ENCODE data around the gene HPS4.

- TF ChIP-seq, protein P1, sequence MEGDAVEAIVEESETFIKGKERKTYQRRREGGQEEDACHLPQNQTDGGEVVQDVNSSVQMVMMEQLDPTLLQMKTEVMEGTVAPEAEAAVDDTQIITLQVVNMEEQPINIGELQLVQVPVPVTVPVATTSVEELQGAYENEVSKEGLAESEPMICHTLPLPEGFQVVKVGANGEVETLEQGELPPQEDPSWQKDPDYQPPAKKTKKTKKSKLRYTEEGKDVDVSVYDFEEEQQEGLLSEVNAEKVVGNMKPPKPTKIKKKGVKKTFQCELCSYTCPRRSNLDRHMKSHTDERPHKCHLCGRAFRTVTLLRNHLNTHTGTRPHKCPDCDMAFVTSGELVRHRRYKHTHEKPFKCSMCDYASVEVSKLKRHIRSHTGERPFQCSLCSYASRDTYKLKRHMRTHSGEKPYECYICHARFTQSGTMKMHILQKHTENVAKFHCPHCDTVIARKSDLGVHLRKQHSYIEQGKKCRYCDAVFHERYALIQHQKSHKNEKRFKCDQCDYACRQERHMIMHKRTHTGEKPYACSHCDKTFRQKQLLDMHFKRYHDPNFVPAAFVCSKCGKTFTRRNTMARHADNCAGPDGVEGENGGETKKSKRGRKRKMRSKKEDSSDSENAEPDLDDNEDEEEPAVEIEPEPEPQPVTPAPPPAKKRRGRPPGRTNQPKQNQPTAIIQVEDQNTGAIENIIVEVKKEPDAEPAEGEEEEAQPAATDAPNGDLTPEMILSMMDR (IDR thresholded peaks at IDR 0.05) = no peak
- no peak for TF ChIP-seq EP300 (IDR thresholded peaks at IDR 0.05; ENCODE audit: low read depth)
Measured at GRCh38 chr22:26404851-26405421, 78.6 kb downstream of the HPS4 start.
